Smooth muscle cell of trachea (primary cell): ENCODE data around the gene SPATS2. TPM values are rescaled to one million over a fixed set of nuclear protein-coding genes. Genes with fewer than 3 reads are reported as not detected.

ENCODE experiments used
- total RNA-seq: library from RNA; depleted of rRNA; stranded (reverse); fragments of >200 nt; gene quantifications from 2 replicates; pipeline ENCODE4 v1.2.1, GENCODE V29; 2014

The SPATS2 gene
- total RNA-seq = 26.3 and 28.7 TPM in 2 replicates

DNA sequence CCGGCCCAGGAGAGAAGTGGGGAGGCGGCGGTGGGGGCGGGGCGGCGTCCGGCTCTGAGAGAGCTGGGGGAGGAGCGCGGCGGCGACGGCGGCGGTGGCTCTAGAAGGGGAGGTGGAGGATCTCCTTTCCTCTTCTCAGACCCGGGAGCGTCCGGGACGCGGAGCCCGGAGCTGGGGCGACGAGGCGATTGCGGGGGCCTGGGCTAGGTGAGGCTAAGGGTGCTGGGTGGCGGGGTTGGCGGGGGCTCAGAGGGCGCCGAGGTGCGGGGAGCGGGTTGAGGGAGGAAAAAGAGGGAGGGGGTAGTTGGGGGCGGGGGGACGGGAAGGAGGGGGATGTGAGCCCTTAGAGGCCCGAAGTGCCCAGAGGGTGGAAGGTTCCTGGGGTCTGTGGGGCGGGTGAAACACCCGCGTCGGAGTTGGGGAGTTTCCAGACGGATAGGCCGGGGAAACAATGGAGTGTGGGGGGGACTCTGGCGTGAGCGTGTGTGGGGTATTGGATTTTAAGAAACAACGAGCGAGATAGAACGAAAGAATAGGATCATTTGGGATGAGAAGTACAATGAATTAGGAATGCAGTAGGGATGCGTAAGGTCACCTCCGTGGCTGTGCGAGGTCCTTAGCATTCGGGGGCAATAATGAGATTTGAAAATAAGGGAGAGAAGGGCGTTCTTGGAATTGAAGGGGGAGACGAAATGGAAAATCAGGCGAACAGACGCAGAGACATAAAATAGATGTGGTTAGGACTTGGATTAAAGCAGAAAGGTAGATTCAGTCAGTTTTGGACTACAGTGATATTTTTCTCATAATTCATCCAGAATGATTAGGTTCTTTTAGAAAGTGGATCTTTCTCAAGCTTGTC, at the start of gene SPATS2:
Gene SPATS2, plus strand, starts transcription at position 82 of the 859 bp plus-strand sequence. CDS start 93,551 bp downstream, outside the sequence.

DNA sequence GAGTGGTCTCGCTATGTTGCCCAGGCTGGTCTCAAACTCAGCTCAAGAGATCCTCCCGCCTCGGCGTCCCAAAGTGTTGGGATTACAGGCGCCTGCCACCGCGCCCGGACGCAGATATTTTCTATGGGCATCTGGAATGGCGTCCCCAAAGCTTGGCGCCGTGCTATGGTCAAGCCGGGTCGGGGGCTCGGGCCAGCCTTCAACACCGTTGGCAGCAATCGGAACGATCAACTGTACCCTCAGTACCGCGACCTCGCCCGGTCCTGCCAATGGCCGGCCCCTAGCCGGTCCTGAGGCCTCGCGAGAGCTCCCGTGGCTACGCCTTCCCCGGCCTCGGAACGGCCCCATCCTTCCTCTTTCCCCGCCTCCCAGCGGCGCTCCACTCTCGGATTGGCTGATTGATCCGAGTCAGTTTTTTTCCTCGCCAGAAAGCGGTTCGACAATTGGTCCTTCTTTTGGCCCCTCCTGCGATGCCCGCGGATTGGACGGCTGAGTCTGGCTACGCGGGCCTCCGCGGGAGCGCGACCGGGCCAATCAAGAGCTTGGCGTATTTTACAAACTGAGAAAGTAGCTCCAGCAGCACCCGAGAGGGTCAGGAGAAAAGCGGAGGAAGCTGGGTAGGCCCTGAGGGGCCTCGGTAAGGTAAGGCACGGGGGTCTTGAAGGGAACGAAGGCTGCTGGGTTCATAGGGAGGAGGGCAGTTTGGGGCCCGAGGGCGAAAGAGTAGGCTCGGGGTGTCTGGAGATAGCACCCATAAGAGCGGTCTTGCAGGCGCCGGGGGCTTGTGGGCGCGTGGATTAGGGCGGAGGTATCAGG, 44.3 kb upstream of the SPATS2 start, which contains the start of gene TROAP:
Gene TROAP, plus strand, starts transcription at position 548 of the 816 bp plus-strand sequence. CDS start 354 bp downstream, outside the sequence.

DNA sequence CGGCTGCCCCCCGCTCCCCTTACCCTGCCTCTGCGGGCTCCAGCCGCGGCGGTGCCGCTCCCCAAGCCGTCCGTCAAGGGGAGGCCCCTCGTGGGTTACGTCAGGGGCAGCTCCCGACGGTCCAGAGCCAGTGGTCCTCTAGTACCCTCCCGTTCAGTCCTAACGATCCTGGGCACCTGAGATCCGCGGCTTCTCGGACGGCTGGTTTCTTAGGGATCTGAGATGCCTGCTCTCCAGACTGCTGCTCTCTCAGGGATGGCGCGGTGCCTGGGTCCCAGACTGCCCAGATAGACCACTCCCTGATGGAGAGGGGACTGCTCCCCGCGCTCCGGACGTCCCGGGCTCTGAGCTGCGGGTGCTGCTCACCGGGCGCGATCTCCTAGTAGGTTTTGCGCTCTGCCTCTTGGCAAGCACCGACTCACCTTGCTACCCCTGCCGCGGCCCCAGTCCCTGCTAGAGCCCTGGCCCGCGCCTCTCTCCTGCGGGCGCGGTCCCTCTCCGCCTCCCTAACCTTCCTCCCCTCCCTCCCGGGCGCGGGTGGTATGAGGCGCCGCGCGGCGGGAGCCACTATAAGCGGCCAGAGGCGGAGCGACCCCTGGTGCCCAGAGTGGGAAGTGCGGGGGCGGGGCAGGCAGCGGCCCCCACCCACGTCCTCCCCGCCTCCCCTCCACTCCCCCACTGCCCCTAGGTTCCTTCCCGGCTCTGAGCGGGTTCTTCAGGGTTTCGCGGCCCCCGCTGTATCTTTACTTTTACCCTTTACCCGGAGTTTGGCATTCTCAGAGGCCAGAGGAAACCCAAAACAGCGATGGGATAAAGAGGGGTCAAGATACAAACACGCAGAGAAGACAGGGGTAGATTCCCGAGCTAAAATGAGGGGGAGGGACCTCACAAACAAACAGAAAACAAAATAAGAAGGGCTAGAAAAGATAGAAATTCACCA, 30.3 kb upstream of the SPATS2 start, which contains the start of gene C1QL4:
Gene C1QL4, minus strand, starts transcription at position 544 of the 940 bp plus-strand sequence. CDS start 711 bp downstream, outside the sequence.

DNA sequence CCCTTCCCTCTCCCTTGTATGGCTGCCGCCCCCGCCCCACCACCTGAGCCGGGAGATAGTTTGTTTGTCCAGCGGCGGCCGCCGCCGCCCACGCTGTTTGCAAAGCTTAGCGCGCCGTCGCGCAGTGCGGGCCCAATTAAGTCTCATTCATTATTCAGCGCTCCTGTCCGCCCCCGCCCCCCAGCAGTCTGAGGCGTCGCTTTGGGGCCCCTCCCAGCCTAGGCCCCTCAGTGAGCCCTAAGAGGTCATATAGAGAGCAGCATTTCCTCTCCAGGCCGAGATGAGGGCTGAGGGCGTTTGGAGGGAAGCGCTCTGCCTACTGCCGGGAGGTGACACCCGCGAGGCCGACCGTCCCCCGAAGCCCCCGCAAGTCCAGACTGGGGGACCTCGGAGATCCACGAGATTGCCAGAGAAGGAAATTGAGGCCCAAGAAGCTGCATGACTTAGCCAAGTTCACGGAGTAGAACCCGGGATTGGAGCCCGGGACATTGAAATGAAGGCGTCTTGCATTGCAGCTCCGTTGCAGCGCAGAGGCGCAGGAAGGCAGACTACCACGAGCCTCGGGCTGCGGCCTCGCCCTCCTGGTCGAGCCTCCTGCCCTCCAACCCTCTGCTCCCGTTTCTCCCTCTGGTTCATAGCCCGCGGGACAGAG, 20.5 kb upstream of the SPATS2 start, which contains the start of gene DNAJC22:
Gene DNAJC22, plus strand, starts transcription at position 230 of the 652 bp plus-strand sequence. CDS start 1,985 bp downstream, outside the sequence.

DNA sequence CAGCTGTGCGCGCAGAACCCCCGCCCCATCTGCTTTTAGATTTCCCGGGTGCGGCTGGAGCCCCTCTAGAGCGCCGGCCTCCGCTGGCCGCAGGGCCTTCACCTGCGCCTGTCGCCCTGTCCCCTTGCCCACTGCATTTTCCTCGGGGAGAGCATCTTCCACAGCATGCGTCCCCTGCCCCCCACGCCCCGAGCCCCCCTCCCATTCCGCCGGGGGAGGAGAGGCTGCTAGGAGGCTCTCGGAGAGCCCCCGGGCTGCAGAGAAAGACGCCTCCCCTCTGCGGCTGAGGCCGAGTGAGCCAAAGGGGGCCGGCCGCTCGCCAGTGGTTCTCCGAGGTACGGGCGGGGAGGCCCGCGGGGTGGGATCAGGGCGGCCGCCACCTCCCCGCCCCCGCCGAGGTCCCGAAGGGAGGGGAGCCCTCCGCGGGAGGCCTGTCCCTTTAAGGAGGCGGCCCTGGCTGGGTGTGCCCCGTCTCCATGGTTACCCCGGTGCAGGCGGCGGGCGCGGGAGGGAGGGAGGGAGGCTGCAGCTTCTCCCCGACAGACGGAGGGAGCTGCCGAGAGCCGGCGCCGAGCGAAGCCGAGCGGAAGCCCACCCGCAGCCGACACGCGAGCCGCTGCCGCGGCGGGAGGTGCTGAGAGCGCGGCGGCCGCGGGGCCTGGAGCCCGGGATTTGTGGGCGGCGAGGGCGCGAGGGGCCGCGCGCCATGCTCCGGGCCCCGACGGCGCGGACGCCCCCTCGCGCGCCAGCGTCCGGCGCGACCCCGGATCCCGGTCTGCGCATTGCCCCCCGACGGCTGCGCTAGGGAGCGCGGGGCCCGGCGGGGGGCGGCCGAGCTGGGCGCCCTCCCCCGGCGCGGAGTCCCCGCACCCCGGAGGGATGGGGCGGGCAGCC, 171.5 kb downstream of the SPATS2 start, which contains the start of gene KCNH3:
Gene KCNH3, plus strand, starts transcription at position 521 of the 894 bp plus-strand sequence. CDS start 387 bp downstream, outside the sequence.

DNA sequence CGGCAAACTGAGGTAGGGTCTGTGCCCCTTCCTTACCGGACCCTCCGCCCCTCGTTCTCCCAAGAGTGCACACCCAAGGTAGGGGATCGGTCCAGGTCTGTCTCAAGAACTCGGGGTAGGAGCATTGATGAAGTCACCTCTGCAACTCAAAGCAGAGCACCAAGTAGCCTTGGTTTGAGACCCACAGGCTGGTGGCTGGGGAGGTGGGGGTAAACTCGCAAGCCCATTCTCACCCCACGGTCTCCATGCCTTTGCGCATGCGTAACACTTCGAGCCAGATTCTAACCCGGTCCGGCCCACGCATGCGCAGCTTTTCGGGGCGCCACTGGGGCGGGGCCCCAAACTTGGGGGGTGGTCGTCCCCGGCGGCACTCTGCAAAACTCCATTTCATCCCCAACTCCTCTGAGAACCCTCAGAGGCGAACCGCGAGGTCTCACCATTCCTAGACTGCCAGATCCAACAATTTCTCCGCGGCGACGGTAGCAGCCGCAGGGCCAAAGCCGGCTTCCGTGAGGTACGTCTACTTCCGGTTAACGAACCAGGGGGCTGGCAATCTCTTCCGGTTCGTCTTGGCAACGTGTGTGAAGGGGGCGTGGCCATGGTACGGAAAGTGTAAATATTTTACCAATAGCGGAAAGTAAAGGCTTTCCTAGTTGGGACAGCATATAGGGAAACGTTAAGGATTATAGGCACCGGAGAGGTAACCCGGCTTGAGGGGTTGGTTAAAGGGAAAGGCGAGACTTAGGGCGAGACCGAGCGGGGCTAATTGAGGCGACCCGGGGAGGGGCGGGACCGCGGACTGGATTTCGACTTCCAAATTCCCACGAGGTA, 200.6 kb downstream of the SPATS2 start, which contains the start of gene MCRS1:
Gene MCRS1, minus strand, starts transcription at position 532 of the 831 bp plus-strand sequence. CDS start 1,411 bp downstream, outside the sequence.

Other genes with a start within 250 kb of the SPATS2 start
- 1,870 and 4,279 TPM in 2 replicates for gene TUBA1B, start 236.1 kb upstream of the SPATS2 start, total RNA-seq
- gene TUBA1A, start 178.4 kb upstream of the SPATS2 start, total RNA-seq = 1,515 and 1,616 TPM in 2 replicates
- 476 and 565 TPM in 2 replicates for gene TUBA1C, start 102.4 kb upstream of the SPATS2 start, total RNA-seq
- gene PRPH, start 72.3 kb upstream of the SPATS2 start, total RNA-seq = 0.66 and 2.6 TPM in 2 replicates
- gene TROAP, start 44.2 kb upstream of the SPATS2 start, total RNA-seq = 0.99 and 11.9 TPM in 2 replicates
- 0.17 and 0.29 TPM in 2 replicates for gene C1QL4, start 30.3 kb upstream of the SPATS2 start, total RNA-seq
- gene DNAJC22, start 20.6 kb upstream of the SPATS2 start, total RNA-seq = 1.8 and 3.3 TPM in 2 replicates
- under 0.01 and 0.33 TPM in 2 replicates for gene KCNH3, start 171.6 kb downstream of the SPATS2 start, total RNA-seq
- gene MCRS1, start 200.7 kb downstream of the SPATS2 start, total RNA-seq = 55.2 and 62.8 TPM in 2 replicates
- 0.29 and 0.99 TPM in 2 replicates for gene FAM186B, start 238.2 kb downstream of the SPATS2 start, total RNA-seq